Esophagus squamous epithelium (tissue), 4 donors: ENCODE results near the gene ERC2.

Experiments
- CTCF ChIP-seq, 6 experiments: fragments of 450-650 bp in 4 of 6; fragments of 200-600 bp in 2 of 6; sonication (generic) in 2 of 6; IDR thresholded peaks; one replicate each; pipeline ENCODE4 v1.5.1; 2016 to 2019; ENCODE audit warnings: antibody characterized with exemption in 6 of 6, mild to moderate bottlenecking in 4 of 6, moderate library complexity in 4 of 6
- POLR2A ChIP-seq, 4 donors: fragments of 450-650 bp; IDR thresholded peaks; one replicate each; pipeline ENCODE4 v1.6.1; 2017; ENCODE audit warnings: antibody characterized with exemption in 4 of 4, mild to moderate bottlenecking in 4 of 4, moderate library complexity in 3 of 4

- TF ChIP-seq POLR2A (IDR thresholded peaks at IDR 0.05), result no peak
- TF ChIP-seq CTCF (IDR thresholded peaks at IDR 0.05), result no peak
Observed at GRCh38 chr3:55569033-55569599, 899.2 kb downstream of the ERC2 start.
